ENCODE data around the gene CNGA4.

The CNGA4 gene

DNA sequence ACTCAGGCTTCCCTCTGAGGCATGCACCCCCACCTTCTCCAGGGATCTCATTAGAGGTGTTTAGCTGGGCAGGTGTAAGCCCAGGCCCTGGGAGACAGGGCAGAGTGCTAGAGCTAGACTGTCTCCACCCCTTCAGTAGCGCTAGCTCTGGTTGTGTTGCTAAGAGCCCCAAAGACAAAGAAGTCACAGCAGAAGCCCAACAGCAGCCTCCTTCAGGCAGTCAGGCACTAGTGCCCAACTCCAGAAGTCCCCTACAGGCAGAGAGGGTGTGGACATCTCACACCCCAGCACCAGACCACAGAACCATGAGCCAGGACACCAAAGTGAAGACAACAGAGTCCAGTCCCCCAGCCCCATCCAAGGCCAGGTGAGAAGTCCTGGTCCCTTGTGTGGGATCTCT is at the start of gene CNGA4:
CNGA4 (plus strand) TSS at position 188 of the 400 bp plus-strand sequence; CDS start at position 306, 118 bp downstream.
- no peak for DNase-seq

- DNase-seq, result no peak
These were observed 47.1 kb upstream of the CNGA4 start for GRCh38 chr11:6191742-6192141.

DNA sequence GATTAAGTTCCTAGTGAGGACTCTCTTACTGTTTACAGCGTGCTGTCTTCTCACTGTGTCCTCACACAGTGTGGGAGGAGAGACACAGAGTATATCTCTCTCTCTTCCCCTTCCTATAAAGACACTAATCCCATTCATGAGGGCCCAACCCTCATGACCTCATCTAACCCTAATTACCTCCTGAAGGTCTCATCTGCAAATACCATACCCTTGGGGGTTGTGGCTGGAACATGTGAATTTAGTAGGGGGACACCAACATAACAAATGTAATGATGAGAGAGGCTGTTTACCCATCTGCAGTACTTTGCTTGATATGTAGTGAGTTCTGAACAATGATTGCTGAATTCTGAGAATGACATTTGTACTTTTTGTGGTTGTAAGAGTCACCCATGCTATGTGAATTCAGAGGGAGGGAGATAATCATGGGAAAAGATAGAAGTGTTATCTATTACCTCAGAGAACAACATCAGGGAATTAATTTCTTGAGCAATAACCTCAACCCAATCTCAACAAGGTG is 44.8 kb upstream of the CNGA4 start:
- no peak for DNase-seq

GRCh38 chr11:6196396-6196795 is 42.5 kb upstream of the CNGA4 start:
- DNase-seq, result no peak

GRCh38 chr11:6197466-6198200 is 41.3 kb upstream of the CNGA4 start:
- no peak for DNase-seq

DNA sequence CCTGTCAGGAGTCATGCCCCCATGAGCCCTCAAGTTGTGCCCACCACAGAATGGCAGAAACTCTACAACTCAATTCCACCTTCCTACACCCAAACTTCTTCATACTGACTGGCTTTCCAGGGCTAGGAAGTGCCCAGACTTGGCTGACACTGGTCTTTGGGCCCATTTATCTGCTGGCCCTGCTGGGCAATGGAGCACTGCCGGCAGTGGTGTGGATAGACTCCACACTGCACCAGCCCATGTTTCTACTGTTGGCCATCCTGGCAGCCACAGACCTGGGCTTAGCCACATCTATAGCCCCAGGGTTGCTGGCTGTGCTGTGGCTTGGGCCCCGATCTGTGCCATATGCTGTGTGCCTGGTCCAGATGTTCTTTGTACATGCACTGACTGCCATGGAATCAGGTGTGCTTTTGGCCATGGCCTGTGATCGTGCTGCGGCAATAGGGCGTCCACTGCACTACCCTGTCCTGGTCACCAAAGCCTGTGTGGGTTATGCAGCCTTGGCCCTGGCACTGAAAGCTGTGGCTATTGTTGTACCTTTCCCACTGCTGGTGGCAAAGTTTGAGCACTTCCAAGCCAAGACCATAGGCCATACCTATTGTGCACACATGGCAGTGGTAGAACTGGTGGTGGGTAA is 39.6 kb upstream of the CNGA4 start, which contains the start of gene OR52W1:
OR52W1 (plus strand) TSS at position 51 of the 637 bp plus-strand sequence; CDS start at position 51, 0 bp downstream.
- DNase-seq, result no peak

GRCh38 chr11:6200975-6201374 is 37.9 kb upstream of the CNGA4 start:
- no peak for DNase-seq

DNA sequence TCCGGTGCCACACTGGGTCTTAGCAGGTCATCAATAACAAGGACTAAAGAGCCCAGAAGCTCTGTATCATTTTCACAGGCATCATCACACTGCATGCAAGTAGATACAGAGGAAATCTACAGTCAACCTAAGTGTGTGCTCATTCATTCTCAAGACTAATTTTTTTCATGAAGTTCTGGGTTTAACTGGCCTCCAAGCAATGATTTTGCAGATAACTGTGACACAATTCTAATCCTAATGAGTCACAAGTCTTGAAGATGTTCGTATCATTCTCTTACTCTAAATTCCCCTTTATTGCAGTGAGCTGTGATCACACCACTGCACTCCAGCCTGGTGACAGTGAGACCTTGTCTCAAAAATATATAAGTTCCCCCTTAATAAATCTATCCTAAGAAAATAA is 37.4 kb upstream of the CNGA4 start:
- no peak for DNase-seq

- DNase-seq, result no peak
These were observed 36.8 kb upstream of the CNGA4 start for GRCh38 chr11:6202041-6202440.

DNA sequence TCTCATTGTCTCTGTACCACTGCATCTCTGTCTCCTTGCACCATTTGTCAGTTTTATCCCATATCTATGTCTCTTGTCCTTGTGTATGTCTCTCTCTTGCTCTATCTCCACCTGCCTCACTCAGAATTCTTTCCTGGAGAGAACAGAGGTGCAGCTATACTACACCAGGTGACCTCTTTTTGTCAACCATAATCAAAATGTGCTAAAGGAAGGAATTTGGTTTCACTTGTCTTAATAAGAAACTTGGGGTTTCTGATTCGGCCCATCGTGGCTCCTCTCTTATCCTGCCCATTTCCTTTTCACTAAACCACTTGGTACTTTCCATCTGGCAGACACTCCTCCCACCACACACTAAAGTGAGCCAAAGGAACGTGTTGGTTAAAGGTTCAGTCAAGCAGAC is 35.6 kb upstream of the CNGA4 start:
- DNase-seq, result no peak

- no peak for DNase-seq
These were observed 34.2 kb upstream of the CNGA4 start for GRCh38 chr11:6204706-6205105.

GRCh38 chr11:6205366-6205765 is 33.5 kb upstream of the CNGA4 start, which contains the start of gene C11orf42:
Gene C11orf42 (plus strand): TSS chr11:6205557. CDS start chr11:6205616, 59 bp downstream.
- DNase-seq, result no peak

DNA sequence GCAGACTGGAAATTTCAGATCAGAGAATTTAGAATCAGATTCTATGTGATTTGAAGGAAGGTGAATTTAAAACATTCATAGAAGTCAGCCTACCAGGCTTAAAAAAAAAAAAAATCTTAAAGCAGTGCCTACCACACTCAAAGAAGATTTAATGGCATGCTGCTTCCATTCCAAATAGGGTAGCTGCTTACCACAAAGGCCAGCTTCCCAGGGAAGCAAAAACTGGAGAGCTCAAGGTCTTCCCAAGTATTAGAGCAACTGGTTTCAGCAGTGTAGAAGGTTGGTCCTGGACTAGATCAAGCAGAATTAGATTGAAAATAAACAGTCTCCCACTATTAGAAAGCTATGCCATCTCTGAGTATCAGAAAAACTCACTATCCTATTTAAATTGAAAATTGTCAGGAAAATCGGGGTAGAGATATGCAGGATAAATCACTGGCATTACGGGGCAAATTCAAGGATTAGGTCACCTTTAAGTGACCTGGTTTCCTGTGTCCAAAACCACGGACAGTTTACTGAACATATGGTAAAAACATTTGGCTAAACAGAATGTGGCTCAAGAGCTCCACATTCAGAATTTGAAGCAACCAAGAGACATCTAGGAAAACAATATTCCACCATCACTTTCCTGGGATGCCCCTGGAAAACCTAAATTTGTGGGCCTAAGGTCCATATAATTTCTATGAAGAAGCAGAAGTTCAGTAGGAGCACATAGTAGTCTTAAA is 32.3 kb upstream of the CNGA4 start:
- DNase-seq, result no peak

DNA sequence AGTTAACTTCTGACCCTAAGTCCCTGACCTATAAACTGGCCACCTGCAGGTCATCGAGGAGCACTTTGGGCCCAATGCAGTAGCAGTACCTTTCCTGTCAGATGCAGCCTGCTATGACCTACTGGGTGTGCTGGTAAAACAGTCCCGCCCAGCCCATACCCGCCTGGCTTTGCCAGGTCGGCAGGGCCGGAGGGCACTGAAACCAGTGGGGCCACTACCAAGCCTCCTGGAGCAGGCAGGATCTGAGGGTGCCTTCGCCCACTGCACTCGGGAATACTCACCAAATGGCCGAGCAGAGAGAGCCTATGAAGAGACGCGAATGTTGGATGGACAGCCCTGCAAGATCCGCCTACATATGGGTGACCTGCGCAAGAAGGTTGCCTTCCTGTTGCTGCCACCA is 29.1 kb upstream of the CNGA4 start:
- no peak for DNase-seq

DNA sequence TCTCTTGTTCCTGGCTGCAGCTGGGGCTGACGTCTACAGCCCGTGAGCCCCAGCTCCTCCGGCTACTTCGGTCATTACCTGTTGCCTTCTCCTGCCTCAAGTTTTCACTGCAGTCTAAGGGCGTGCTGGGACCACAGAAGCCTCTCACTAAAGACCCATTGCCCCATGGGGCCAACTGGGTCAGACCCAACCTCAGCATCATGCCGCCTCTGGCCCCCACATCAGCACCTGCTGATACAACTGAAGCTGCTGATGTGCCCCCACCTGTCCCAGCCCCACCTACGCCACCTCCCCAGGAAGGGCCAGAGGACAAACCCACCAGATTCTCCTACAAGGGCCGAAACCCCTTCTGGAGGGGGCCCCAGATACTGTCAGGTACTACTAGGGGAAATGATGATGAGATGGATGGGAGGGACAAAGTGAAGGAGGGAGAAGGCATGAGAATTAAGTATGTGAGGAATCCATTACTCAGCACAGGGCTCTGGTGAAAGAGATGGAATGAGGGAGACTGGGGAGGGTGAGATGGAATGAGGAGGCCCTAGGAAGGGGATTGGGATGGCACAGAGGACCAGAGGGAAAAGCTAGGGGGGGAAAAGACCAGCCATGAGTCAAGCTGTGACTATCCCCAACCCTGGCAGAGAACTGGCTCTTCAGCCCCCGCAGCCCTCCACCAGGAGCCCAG is 28.5 kb upstream of the CNGA4 start:
- DNase-seq, result no peak

DNA sequence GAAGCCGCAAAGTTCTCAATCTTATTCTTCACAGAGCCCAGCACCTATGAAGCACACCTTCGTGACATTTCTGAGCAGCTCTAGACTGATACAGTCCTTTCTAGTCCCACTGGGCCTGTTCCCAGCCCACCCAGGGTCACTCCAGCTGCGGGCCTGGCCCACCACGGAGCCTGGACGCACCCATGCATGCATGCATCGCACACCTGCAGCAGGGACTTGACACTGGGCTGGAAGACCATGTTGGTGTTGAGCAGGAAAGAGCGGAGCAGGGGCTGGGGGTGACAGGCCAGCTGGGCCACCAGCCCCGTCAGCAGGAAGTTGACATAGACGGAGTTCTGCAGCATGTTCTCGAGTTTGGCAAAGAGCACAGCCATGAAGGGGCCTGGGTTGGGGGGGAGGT is 24.4 kb upstream of the CNGA4 start:
- DNase-seq, result no peak

GRCh38 chr11:6216501-6216900 is 22.4 kb upstream of the CNGA4 start:
- no peak for DNase-seq

- DNase-seq, result no peak
These were observed 21.2 kb upstream of the CNGA4 start for GRCh38 chr11:6217722-6218121.

GRCh38 chr11:6219359-6219758 is 19.5 kb upstream of the CNGA4 start:
- no peak for DNase-seq

DNA sequence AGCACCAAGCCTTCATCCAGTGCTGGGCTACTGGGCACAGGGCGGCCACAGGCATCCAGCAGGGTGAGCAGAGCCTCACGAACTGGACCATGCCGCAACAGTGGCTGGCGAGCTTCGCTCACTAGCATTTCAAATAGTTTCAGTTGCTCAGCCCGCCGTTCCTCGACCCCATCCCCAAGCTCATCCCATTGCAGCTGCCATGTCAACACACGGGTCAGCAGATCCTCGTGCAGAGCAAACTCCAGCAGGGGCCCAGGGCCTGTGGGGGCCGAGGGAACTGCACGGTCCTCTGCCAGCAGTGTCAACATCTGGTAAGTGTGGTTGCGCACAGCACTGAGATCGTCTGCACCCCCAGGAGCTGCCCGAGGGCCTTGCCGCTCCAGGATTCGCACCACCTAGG is 15.0 kb upstream of the CNGA4 start:
- DNase-seq, result no peak

GRCh38 chr11:6224421-6224820 is 14.5 kb upstream of the CNGA4 start:
- DNase-seq, result no peak

- DNase-seq, result no peak
These were observed 13.9 kb upstream of the CNGA4 start for GRCh38 chr11:6225024-6225423.

- no peak for DNase-seq
These were observed 13.0 kb upstream of the CNGA4 start for GRCh38 chr11:6225896-6226295.

All from activated effector memory CD4-positive, alpha-beta T cell treated with anti-CD3 and anti-CD28 coated beads, Interleukin-2, amount 50 U/mL, for 16 hours (primary cell).